ENCODE results near the gene SLC16A4.

- TF ChIP-seq CTCF (IDR thresholded peaks at IDR 0.05), result no peak
- TF ChIP-seq POLR2A (IDR thresholded peaks at IDR 0.05), result no peak
- no peak for TF ChIP-seq POLR2AphosphoS5 (IDR thresholded peaks at IDR 0.05)
Observed at GRCh38 chr1:110321045-110321444, 69.8 kb downstream of the SLC16A4 start.
